K562 (cell line): Measurements from ENCODE around the gene UBR1.

Experiments
- BHLHE40 ChIP-seq: IDR thresholded peaks from 2 replicates; pipeline ENCODE4 v1.6.1; 2011; ENCODE audit warnings: low read length, improper control_type of control experiment
- CTCF ChIP-seq, 3 experiments: IDR thresholded peaks in 2 of 3; conservative IDR thresholded peaks in 1 of 3; 2 replicates each; pipeline ENCODE4 v1.5.1; 2011 to 2012; ENCODE audit warnings: low read length in 3 of 3, mild to moderate bottlenecking in 3 of 3, control low read depth in 2 of 3, improper control_type of control experiment in 1 of 3, inconsistent platforms in 1 of 3, low read depth in 1 of 3, mixed read lengths in 1 of 3, moderate library complexity in 1 of 3; ENCODE audit not compliant: insufficient read depth in 2 of 3
- FOXK1 ChIP-seq: sonication (generic); formaldehyde crosslinking; IDR thresholded peaks from 2 replicates; pipeline ENCODE4 v1.8.0; 2022; ENCODE audit warnings: missing genetic modification reagents, mild to moderate bottlenecking, borderline replicate concordance
- NFIC ChIP-seq: fragments of 450-650 bp; IDR thresholded peaks from 2 replicates; pipeline ENCODE4 v1.6.1; 2017; ENCODE audit warnings: mild to moderate bottlenecking, inconsistent platforms

DNA sequence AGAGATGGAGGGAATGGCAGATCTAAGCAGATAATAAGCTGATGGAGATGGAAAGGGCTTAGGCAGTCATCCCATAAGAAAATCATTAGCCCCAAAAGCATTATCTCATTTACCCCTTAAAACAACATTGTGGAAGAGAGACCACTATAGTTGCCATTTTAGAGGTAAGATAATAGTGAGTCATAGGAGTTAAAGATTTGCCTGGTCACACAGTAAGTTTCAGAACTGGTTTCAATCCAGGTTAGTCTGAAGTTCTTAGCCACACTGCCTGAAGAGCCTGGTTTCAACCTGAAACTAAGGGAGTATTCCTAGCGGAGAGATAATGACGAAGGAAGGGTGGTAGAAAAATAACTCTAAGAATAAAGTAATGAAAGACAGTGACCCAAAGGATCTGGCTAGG is 13.0 kb upstream of the UBR1 start:
- TF ChIP-seq NFIC (no peak), BHLHE40 (no peak), FOXK1 (CRISPR knock-in tag) (no peak), CTCF (IDR thresholded peaks at IDR 0.05 in 2 of 3, conservative IDR thresholded peaks at IDR 0.05 in 1 of 3; ENCODE audit: insufficient read depth in 2 of 3, low read depth in 1 of 3, low read length in 3 of 3) (no peak)
